Suppressor macrophage treated with lipopolysaccharide for 1 hour (primary cell): ENCODE measurements around the gene GRB10.

Source experiments
- DNase-seq, 3 donors: peaks; one replicate each; pipeline ENCODE4 v3.0.0-alpha.2; 2020 to 2022

GRB10 gene

DNA sequence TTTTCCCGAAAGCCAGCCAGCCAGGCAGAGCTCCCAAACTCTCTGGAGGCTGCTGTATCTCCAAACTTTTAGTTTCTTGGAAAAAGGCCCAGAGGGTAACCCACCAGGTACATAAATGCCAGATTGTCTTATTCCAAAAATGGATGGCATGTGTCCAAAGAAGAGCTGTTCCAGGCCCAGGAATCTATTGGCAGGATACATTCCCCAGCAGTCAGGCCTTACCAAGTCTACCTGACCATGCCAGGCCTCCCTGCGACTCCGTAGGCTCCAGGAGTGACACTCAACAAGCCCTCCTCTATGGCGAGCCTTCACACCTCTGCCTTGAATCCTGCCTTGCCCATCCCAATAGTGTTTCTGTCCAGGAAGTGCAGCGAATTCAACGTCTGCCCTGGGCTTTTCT is 95.6 kb downstream of the GRB10 start:
- DNase-seq, result no peak

DNA sequence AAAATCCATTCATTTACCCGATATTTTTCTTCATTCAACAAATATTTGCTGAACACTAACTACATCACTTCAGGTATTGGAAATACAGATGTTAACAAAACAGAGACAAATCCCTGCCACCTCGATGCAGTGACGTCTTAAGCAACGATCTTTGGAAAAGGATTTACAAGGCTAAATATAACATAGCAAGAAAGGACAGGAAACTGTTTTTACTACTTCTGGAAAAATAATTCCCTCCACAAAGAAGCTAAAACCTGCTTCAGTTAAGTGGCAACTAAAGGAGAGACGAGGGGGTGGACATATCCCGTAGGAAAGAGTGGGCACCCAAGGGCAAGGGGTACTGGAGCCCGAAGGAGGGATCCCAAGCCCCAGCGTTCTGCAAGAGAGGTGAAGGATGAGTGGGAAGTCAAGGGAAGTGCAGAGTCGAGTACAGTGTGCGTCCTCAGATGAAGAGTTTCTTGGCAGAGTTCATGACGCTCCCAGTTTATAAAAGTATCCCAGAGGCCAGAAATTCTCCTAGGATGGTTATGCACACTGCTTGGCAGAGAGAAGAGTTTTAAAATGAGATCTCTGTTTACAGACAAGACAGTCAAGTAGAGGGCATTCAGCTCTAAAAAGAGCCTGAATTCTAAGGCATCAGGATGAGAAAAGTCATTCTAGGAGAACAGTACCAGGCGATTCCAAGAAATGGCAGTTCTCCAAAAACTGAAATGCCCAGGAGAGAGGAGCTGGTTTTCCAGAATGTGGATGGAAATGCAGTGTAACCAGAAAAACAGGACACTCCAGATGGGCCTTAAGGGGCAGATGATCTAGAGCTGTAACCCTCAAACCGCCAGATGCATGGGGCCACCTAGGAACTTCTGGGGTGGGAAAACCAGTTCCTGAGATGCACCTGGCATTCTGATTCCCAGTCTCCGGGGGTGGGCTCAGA is 97.3 kb downstream of the GRB10 start:
- no peak for DNase-seq

DNA sequence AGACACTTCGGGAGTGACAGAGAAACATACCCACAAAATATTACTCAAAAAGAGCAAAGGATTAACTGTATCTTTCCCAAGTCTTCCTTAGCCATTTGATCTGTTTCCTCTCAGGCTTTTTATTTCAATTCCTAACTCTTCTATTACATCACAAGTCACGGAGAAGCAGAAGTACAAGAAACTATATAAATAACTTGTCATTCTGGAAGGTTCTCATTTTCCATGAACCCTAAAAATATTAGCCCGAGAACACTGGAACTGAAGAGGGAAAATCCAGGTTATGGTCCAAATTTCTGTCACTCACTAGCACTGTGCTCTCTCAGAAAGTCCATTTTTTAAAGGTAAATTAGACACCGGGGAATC is 98.0 kb downstream of the GRB10 start:
- peak in 1 of 3 donors; percentile 17 for DNase-seq

DNA sequence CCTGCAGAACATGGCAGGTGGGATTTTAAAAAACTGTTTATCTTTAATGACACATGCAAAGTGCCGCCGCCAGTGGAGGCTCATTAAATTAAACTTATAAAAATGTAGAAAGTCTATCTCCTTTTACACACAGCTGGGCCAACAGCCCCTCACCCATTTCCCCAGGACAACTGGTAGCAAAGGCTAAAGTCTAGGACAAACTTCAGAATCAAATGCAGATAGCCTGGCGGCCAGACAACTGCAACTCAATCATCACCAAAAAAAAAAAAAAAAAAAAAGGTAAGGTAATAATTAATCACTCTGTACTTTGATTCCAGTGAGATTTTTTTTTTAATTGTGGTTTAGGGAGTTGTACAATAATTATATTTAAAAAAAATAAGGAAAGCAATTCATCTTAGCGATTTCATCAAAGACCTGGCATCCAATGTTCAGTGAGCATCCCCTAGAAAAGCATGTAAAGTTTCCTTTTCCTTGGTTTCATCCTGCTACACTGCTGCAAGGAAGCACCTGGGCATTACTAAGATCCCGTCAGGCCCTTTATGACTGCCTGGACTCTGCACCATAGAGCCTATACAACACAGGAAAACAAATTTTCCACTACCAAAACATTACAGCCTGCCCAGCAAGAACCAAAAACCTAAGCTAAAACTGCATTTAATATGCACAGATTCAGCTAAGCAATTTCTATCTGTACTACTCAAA is 98.5 kb downstream of the GRB10 start:
- no peak for DNase-seq

DNA sequence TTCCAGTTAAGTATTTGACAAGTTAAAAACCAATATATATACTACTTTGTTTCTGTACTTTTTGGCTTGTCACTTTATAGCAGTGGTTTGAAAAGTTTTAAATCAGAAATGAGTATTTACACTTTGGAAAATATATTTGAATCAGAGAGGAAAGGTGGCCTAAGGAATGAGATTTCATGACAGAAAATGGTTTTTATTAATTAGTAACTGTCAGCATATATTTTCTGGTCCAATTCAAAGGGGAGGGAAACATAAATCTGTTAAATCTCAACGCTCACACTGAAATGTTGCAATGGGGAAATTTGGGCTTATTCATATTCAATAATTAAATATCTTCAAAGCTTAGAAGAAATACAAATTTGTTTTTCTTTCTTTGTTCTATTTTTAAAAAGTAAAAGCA is 100.1 kb downstream of the GRB10 start:
- DNase-seq, result no peak

DNA sequence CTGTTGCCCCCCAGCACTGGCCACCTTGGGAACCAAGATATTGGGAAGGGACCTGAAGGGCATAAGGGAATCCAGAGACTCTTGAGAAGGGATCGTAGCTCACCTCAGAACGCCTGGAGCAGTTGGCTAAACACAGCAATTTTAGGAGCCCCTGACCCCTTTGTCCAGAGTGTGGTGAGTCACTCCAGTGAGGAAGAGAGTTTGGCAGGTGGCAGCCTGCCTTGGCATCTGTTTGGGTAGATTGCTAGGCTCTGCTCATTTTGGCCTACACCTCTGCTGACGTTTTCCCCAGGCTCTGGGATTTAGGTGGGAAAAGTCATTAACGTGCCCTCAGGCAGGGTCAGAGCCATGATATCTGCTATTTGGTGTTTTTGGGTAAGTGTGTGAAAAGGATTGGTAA is 100.6 kb downstream of the GRB10 start:
- no peak for DNase-seq

DNA sequence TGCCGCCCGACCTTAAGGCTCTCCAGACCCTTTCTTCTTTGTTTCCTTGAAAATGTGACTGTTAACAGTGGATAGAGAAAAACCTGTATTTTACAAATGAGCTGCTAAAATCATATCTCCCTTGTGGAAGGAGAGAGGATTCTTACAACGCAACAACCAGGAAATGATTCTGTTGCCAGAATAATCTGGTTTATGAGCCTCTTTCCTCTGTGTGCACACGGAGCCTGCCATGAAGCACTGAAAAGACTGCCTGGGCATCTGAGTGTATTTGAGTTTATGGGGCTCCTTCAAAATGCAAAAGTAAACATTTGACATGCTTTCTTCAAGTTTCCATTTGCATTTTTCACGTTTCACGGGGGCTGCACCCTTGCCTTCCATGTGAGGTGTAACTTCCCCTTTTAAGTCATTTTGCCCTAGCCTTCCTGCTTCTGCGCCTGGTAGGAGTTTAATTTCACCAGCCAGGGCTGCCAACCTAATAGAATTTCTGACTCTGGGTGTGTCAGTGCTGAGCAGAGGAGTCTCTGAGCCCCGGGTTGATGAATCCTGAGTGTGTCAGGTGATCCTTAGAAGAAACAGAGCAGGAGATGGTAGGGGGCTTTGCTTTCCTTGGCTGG is 101.2 kb downstream of the GRB10 start:
- DNase-seq, result peak in 1 of 3 donors; percentile 15

DNA sequence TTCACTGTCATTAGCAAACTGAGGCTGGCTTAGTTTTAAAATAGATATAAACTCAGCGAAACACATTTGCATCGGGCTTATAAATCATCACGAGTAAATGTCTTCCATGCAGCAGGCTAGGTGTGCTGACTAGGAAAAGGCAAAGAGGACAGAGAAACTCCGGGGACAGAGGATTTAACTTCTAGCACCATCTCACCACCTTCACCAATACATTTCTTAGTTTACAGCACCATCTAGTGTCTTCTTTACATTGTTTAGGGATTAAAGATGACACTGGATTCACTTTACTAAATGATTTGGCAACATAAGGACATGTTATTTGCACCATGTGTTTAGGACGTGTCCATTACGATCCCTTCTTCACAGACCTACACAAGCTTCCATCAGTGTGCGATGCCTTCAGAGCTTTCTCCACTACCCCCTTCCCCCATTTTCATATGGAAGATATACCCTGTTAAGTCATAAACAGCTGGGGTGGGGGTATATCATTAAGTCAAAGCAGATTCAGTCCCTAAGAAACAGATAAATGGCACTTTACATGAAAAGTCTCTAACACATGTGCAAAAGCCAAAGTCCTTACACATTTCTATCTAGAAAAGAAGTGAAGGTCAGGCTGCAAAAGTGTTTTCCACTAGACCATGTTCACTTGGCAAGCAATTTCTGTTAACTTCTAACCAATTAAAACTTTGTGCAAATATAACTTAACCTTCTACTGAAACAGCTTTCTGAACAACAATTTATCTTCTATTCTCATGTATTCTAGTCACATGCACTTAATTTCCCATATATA is 103.3 kb downstream of the GRB10 start:
- DNase-seq, result peak; percentile 51 to 75 (median 64)

DNA sequence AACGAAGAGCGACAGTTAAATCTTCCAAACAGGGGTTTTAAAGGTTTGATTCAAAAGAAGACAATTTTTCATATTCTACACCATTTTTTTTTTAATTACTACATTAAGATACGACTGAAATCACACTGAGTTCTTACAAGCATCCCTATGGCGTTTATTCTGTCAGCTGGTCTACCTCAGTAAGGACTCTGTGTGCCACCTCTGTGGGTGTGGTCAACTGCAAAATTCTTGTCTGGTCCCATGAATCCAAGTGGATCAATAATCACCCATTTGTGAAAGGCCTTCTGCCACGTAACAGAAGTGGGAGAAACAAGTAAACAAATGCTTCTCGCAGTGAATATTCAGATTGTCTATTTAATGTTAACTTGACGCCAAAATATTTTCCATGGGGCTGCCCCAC is 104.1 kb downstream of the GRB10 start:
- no peak for DNase-seq

DNA sequence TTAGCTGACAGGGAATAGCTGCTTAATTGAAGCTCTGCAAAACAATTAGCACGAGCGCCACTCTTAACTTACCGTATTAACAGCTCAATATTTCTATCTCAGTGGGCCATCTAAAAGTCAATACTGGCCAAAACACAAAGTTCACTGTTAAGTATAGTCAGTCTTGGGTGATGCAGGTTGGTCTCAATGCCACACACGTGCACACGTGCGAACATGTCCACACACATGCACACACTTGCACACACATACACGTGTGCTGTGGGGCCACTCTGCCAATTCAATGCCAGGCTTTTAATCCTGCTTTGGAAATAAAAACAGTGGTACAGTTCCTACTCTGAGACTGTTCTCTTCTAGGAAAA is 105.1 kb downstream of the GRB10 start:
- no peak for DNase-seq

DNA sequence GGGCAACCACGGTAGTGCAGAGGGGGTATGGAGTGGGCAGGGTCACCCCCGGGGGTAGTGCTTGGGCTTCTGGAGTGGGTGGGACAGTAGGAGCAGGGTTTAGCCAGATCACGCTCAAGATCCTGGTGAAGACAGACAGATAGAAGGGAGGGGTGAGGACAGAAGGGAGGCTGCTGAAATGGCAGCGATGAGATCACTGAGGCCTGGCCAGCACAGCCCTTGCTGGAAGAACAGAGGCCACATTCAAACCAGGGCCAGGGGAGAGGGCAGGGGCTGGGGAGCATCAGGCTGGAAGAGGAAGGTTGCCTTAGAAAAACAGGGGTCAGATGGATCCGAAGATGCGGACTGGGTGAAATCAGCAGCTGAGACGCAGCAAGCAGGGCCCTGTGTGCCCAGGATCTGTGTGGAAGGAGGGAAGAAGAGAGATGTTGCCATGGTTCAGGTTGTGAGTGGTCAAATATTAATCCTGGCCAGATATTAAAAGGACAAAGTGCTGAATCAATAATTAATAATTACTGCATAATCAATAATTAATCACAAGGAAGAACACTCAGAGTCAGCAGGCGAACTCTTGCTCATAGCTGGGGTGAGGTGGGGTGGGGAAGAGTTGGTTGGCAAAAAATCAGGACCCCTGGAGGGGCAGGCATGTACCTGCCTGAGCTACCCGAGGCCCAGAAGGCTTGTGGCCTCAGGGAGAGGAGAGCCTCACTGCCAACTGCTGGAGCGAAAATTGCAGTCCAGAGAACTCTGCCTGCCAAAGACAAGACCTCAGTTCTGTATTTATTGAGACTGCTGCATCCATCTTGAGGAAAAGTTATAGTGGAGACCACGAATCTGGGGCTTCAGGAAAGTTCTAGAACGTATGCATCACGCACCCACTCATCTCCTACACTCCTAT is 105.7 kb downstream of the GRB10 start:
- no peak for DNase-seq

DNA sequence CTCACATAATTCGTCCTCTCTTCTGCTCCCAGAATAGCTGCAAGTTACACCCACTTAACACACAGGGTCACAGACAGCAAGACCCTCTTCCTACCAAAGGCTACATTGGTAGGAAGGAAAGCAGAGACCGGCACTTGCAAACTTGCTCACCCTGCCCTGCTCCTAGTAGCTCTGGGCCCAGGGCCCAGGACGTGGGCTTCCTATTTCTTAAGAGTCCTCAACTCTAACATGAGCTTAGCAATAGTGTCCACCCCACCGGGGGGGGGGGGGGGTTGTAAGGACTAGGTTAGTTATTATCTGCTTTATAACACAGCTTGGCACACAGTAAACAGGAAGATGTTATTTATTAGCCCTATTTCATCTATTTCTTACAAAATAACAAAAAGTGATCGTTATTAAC is 106.6 kb downstream of the GRB10 start:
- DNase-seq, result no peak

DNA sequence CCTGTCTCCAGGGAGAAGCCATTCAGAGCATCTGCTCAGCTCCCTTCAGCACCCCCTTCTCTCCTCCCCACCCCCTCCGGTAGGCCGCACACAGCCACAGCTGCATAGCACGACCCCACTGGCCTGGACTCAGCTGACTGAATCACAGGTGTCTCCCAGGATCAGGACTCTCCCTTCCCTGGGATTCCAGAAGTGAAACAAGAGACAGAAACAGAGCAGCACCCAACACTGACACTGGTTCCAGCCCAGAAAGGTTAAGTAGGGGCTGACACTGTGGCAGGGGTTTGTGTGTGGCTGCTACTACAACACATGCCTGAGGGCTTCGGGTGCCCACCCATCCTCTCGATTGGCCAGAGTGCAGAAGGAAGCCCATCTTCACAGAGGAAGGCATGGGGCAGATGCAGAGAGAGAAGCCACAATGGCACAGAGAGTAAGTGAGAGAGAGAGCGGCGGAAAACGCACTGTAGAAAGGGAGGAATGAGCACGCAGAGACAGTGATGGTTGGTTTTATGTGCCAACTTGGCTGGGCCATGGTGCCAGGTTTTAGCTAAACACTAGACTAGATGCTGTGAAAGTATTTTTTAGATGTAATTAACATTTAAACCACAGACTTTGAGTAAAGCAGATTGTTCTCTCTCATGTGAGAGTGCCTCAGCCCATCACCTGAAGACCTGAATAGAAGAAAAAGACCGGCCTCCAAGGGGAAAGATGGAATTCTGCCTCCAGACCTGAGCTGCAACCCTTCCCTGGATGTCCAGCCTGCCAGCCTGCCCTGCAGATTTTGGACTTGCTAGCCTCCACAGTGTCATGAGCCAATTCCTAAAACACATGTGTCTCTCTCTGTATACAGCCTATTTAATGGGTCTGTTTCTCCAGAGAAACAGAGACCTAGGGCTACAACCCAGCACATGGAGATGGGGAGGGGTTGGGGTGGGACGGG is 107.5 kb downstream of the GRB10 start:
- DNase-seq, result no peak

DNA sequence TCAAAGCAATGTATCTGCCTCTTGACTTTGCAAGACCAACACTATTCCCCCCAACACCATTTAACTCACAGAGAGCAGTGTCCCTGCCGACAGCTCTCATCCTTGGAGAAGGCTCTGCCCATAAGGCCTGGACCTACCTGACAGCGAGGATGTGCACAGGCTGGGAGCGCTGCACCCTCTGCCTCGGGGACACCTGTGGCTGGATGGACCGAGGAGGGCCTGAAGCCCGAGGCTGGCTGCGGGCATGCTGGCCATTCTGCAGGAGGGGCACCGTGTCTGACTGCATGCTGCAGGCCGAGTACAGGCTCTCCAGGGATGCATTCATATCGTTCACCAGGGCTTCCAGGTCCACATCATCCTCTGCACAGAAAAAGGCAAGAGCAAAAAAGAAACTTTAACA is 108.4 kb downstream of the GRB10 start:
- no peak for DNase-seq

DNA sequence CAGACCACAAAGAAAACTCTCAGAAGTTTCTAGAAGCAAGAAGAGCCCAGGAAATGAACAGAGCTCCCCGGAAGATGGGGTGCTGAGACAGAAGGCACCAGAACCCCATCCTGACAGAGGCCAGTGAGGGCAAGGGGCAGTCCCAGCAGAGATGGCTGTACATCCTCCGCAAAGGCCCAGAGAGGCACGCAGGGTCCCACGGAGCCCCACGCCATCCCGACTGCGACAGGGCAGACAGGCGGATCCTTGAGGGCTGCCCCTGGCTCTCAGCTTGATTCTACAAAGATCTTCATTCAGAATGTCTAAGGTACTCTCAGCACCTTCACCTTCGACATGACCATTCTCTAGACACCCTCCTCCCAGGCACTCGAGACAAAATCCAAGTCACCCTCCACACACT is 109.6 kb downstream of the GRB10 start:
- no peak for DNase-seq

DNA sequence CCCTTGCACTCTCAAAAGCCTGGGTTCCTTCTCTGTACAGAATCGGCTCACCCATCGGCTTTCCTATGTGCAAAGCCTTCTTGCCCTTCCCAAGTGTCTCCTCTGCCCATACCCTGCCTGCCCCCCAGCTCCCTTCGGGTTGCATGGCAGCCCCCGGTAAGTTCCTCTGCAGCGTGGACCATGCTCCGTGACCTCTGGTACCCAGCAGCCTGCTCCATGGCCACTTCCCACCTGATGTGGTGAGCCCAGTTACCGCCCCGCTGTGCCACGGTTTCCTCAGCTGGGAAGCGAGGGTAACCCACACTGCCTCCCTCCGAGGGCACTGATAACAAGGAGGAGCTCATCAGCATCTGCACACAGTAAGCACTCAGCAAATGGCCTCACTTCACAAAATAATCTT is 110.7 kb downstream of the GRB10 start:
- DNase-seq, result no peak

DNA sequence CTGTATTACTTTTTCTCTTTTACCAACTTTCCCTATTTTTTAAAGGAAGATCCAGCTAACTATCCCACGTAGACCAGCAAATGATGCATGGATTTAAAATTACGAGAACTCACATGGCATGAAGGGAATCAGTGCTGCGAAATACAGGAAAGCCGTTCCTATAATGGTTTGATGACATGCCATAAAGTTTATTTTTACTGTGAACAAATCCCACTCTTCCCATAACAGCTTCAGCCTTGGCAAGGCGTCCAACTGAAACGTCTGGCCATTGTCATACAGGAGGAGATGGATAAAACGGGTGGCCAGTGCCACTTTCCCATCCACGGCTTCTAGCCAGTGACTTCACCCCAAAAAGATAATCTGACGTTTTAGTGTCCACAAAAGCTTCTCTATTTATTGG is 111.3 kb downstream of the GRB10 start:
- DNase-seq, result no peak

DNA sequence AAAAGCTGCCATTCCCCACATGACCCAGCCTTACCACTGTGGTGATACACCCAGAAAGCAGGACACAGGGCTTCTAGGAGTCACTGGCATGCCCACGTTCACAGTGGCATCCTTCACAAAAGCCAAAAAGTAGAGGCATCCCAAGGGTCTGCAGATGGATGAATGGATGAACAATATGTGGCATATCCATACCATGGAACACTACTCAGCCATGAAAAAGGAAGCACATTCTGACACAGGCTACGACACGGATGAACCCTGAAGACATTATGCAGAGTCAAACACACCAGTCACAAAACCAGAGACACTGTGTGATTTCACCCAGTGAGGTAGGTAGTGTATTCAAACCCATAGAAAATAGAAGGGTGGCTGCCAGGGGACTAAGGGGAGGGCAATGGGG is 112.8 kb downstream of the GRB10 start:
- DNase-seq, result no peak

DNA sequence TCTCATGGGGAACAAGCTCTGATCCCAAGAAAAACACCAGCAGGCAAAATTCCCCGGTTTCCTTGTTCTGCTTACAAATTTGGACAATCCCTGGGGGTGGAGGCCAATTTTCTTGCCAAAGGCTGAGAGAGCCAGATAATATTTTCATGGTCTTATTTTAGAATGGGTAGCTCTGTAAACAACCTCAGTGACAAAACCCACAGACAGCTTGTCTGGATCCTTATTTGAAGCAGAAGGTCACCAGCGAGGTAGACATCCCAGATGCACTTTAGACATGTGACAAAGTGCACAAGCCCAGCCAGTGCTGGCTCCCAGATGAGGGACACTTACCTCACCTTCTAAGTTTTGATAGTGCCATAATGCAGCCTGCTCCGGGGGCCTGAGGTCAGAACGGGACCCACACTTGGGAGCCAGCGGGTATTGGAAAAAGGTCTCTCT is 114.9 kb downstream of the GRB10 start:
- no peak for DNase-seq

DNA sequence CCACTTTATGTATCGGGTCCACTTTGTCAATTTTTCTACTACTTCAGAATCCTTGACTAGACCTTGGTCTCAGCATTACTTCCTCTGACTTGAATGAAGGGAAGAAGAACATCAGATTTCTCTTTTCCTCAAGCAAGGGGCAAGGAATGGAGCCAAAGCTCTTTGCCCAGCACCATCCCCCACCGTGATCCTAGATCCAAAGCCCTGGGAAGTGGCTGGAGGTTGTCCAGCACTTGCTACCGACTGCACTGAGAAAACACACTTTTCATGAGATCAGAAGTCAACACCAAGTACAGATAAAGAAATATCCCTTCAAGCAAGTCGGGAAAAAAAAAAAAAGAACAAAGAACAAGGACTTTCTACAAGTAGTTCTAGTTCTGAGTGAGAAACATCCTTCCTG is 115.4 kb downstream of the GRB10 start:
- no peak for DNase-seq

DNA sequence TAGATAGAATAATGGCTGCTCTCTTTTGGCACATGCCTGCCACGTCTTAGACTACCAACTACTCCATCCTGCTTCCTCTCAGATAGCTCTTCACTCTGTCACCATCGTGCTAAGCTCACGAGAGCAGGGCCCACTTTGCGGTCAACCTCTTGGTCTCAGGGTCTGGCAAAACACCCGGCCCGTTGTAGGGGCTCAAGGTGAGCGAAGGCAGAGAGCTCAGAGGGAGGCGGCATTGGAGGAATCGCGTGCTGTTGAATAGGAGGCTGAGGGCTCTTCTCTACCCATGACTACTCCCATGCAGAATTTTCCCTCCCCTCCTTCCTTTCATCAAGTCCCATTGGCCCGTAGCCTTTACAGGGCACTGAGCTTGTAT is 116.6 kb downstream of the GRB10 start:
- DNase-seq, result no peak
